Measurements from ENCODE around the gene SPATA20. TPM values are rescaled to one million over a fixed set of nuclear protein-coding genes. Genes with fewer than 3 reads are reported as not detected.

SPATA20 gene
- total RNA-seq, 3 donors from 2014 or later: 52.4 to 62.3 (median 58.4) TPM

DNA sequence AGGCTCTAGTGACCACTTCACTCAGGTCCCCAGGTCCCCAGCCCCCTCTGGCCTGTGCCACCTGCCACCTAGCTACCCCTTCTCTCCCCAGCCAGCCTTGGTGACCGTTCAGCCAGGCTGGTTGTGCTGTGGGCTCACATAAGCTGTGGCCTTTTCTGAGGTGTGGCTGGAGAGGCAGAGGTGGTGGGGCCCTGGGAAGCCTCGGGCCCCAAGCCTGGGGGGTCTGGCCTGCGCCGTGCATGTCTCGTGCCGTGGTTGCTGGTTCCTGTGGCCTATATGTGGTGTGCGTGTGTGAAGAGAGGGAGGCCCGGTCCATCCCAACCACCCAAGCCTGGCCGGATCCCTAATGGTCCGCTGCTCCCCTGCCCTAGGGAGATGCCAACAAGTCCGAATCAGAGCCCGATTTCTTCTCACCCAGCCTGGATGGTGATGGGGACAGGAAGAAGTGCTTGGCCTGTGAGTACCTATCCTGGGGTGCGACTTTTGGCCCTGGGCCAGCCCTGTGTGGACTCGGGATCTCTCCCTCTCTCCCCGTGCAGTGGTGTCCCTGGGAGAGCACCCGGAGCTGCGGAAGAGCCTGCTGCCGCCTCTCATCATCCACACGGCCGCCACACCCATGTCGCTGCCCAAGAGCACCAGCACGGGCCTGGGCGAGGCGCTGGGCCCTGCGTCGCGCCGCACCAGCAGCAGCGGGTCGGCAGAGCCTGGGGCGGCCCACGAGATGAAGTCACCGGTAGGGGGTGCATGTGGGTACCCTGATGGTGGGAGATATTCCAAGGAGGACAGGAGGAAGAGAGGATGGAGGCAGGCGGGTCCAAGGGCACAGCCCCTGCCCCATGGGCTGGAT lies 49.4 kb downstream of the SPATA20 start:
- Histone ChIP-seq H3K9me3 (no peaks in the 10 kb centered on the region), H3K27ac (no peak overlapping the region), H3K4me1 (no peaks in the 10 kb centered on the region), H3K36me3 (no peaks in the 10 kb centered on the region), H3K27me3 (no peaks in the 10 kb centered on the region), H3K4me3 (no peak overlapping the region)
- TF ChIP-seq POLR2AphosphoS5 (IDR thresholded peaks at IDR 0.05): no peak
- no peak for TF ChIP-seq POLR2A (IDR thresholded peaks at IDR 0.05)
- TF ChIP-seq, protein P1, sequence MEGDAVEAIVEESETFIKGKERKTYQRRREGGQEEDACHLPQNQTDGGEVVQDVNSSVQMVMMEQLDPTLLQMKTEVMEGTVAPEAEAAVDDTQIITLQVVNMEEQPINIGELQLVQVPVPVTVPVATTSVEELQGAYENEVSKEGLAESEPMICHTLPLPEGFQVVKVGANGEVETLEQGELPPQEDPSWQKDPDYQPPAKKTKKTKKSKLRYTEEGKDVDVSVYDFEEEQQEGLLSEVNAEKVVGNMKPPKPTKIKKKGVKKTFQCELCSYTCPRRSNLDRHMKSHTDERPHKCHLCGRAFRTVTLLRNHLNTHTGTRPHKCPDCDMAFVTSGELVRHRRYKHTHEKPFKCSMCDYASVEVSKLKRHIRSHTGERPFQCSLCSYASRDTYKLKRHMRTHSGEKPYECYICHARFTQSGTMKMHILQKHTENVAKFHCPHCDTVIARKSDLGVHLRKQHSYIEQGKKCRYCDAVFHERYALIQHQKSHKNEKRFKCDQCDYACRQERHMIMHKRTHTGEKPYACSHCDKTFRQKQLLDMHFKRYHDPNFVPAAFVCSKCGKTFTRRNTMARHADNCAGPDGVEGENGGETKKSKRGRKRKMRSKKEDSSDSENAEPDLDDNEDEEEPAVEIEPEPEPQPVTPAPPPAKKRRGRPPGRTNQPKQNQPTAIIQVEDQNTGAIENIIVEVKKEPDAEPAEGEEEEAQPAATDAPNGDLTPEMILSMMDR (IDR thresholded peaks at IDR 0.05): no peak
- DNase-seq (ENCODE audit: low spot score in 2 of 2): no peak
- intact Hi-C loops (cut with DNase I; ENCODE audit: low total_unique reads): no loop called here

DNA sequence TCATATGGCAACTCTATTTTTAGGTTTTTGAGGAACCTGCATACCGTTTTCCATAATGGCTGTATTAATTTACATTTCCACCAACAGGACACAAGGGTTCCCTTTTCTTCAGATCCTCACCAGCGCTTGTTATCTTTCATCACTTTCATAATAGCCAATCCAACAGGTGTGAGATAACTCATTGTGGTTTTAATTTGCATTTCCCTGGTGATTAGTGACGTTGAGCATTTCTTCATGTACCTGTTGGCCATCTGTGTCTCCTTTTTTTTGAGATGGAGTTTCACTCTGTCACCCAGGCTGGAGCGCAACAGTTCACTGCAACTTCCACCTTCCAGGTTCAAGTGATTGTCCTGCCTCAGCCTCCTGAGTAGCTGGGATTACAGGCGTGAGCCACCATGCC lies 51.5 kb downstream of the SPATA20 start:
- Histone ChIP-seq H3K4me1 (no peaks in the 10 kb centered on the region), H3K36me3 (no peaks in the 10 kb centered on the region), H3K9me3 (no peaks in the 10 kb centered on the region), H3K27ac (no peak overlapping the region), H3K27me3 (no peaks in the 10 kb centered on the region), H3K4me3 (no peak overlapping the region)
- no peak for DNase-seq (ENCODE audit: low spot score in 2 of 2)
- intact Hi-C loops (cut with DNase I; ENCODE audit: low total_unique reads): no loop called here
- no peak for TF ChIP-seq POLR2AphosphoS5 (IDR thresholded peaks at IDR 0.05)
- TF ChIP-seq, protein P1 (IDR thresholded peaks at IDR 0.05): no peak
- no peak for TF ChIP-seq POLR2A (IDR thresholded peaks at IDR 0.05)

DNA sequence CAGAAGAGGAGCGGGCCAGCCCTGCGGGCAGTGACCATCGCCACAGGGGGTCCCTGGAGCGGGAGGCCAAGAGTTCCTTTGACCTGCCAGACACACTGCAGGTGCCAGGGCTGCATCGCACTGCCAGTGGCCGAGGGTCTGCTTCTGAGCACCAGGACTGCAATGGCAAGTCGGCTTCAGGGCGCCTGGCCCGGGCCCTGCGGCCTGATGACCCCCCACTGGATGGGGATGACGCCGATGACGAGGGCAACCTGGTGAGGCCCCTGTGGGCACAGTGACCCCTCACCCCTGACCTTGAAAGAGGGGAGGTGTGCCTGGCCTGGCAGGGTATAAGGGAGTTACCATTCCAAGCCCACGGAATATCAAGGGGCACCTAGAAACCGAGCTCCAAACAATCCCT lies 52.6 kb downstream of the SPATA20 start:
- H3K27ac ChIP-seq: no peak overlapping the region
- H3K4me1 ChIP-seq: no peaks in the 10 kb centered on the region
- intact Hi-C loops (cut with DNase I; ENCODE audit: low total_unique reads): no loop called here
- H3K27me3 ChIP-seq: no peaks in the 10 kb centered on the region
- DNase-seq (ENCODE audit: low spot score in 2 of 2): no peak
- H3K9me3 ChIP-seq: no peaks in the 10 kb centered on the region
- no peaks in the 10 kb centered on the region for H3K36me3 ChIP-seq
- TF ChIP-seq, protein P1 (IDR thresholded peaks at IDR 0.05): no peak
- TF ChIP-seq POLR2A (IDR thresholded peaks at IDR 0.05): no peak
- no peak for TF ChIP-seq POLR2AphosphoS5 (IDR thresholded peaks at IDR 0.05)
- H3K4me3 ChIP-seq: no peak overlapping the region

DNA sequence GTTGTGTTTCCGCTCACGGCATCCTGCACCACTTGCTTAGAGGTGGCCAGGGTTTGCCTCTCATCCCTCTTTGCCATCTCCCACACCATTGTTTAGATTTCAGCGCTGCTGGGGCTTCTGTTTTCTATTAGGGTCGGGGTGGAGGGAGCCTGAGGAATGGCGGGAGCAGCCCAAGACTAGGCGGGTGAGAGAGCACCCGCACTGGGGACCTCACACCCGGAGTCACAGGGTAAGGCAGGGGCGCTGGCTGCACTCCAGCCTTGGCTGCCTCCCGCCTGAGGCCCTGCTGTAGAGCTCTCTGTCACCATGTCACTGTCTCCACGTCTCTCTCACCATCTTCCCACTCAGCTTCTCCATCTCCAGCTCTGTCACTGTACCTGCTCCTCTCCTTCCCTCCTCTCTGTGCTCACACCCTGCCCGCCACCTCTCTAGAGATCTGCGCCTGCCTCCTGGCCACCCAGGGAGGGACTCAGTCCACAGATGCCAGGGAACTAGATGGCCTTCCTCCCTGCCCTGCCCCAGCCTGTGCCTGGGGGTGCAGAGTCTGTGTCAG lies 54.9 kb downstream of the SPATA20 start:
- TF ChIP-seq POLR2AphosphoS5 (IDR thresholded peaks at IDR 0.05): no peak
- TF ChIP-seq, protein P1 (IDR thresholded peaks at IDR 0.05): no peak
- TF ChIP-seq POLR2A (IDR thresholded peaks at IDR 0.05): no peak
- Histone ChIP-seq H3K27ac (no peak overlapping the region), H3K9me3 (no peaks in the 10 kb centered on the region), H3K4me1 (no peaks in the 10 kb centered on the region), H3K4me3 (no peak overlapping the region), H3K27me3 (no peaks in the 10 kb centered on the region), H3K36me3 (no peaks in the 10 kb centered on the region)
- DNase-seq (ENCODE audit: low spot score in 2 of 2): no peak
- intact Hi-C loops (cut with DNase I; ENCODE audit: low total_unique reads): no loop called here

DNA sequence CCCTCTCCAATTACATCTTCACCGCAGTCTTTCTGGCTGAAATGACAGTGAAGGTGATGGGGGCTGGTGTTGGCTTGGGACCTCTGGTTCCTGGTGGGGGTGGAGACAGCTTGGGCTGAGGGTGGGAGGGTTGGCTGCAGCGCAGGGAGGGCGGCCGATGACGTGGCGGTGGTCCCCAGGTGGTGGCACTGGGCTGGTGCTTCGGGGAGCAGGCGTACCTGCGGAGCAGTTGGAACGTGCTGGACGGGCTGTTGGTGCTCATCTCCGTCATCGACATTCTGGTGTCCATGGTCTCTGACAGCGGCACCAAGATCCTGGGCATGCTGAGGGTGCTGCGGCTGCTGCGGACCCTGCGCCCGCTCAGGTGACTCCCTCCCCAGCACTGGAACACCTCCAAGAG lies 55.9 kb downstream of the SPATA20 start:
- intact Hi-C loops (cut with DNase I; ENCODE audit: low total_unique reads): no loop called here

More for the DNA sequence above, 55.9 kb downstream of the SPATA20 start:
- Histone ChIP-seq H3K9me3 (no peaks in the 10 kb centered on the region), H3K4me3 (no peak overlapping the region), H3K36me3 (no peaks in the 10 kb centered on the region), H3K4me1 (no peaks in the 10 kb centered on the region), H3K27me3 (no peaks in the 10 kb centered on the region), H3K27ac (no peak overlapping the region)
- no peak for TF ChIP-seq POLR2A (IDR thresholded peaks at IDR 0.05)
- TF ChIP-seq, protein P1 (IDR thresholded peaks at IDR 0.05): no peak
- TF ChIP-seq POLR2AphosphoS5 (IDR thresholded peaks at IDR 0.05): no peak
- DNase-seq (ENCODE audit: low spot score in 2 of 2): no peak
